Effector memory CD8-positive, alpha-beta T cell (primary cell): ENCODE measurements around the gene HYI.
A peak's percentile ranks its signal among the peaks of the same experiment; 100 is the strongest.
"Not testable (repeated sequence)": the region's sequence is repeated elsewhere in the genome, so short reads cannot be mapped to it uniquely, and the experiment has no call there.

ENCODE experiments used
- ATAC-seq: fragments of 150-1000 bp; cut with Tn5 transposase; replicated peaks from 2 replicates; pipeline ENCODE4 v1.10.0; 2021; ENCODE audit warnings: mild to moderate bottlenecking, moderate library complexity
- DNase-seq, 3 experiments: peaks; one replicate each; pipeline ENCODE4 v3.0.0; 2021
- H3K27ac Mint-ChIP-seq, 2 donors: one replicate each; pipeline ENCODE4 v1.8.0; 2022; ENCODE audit warnings: mild to moderate bottlenecking in 2 of 2, mixed read lengths in 2 of 2, moderate library complexity in 2 of 2
- H3K27me3 Mint-ChIP-seq, 2 donors: one replicate each; pipeline ENCODE4 v1.8.0; 2022; ENCODE audit warnings: mixed read lengths in 2 of 2
- H3K36me3 Mint-ChIP-seq: one replicate; pipeline ENCODE4 v1.8.0; 2022; ENCODE audit warnings: mild to moderate bottlenecking, moderate library complexity, mixed read lengths; ENCODE audit not compliant: insufficient read depth
- H3K4me1 Mint-ChIP-seq, 2 donors: one replicate each; pipeline ENCODE4 v1.8.0; 2022; ENCODE audit warnings: low read depth in 2 of 2, mixed read lengths in 2 of 2
- H3K4me3 Mint-ChIP-seq, 2 donors: one replicate each; pipeline ENCODE4 v1.8.0; 2022; ENCODE audit warnings: mild to moderate bottlenecking in 2 of 2, mixed read lengths in 2 of 2, moderate library complexity in 2 of 2
- H3K9me3 Mint-ChIP-seq, 2 donors: one replicate each; pipeline ENCODE4 v1.8.0; 2022; ENCODE audit warnings: mixed read lengths in 2 of 2

The HYI gene

DNA sequence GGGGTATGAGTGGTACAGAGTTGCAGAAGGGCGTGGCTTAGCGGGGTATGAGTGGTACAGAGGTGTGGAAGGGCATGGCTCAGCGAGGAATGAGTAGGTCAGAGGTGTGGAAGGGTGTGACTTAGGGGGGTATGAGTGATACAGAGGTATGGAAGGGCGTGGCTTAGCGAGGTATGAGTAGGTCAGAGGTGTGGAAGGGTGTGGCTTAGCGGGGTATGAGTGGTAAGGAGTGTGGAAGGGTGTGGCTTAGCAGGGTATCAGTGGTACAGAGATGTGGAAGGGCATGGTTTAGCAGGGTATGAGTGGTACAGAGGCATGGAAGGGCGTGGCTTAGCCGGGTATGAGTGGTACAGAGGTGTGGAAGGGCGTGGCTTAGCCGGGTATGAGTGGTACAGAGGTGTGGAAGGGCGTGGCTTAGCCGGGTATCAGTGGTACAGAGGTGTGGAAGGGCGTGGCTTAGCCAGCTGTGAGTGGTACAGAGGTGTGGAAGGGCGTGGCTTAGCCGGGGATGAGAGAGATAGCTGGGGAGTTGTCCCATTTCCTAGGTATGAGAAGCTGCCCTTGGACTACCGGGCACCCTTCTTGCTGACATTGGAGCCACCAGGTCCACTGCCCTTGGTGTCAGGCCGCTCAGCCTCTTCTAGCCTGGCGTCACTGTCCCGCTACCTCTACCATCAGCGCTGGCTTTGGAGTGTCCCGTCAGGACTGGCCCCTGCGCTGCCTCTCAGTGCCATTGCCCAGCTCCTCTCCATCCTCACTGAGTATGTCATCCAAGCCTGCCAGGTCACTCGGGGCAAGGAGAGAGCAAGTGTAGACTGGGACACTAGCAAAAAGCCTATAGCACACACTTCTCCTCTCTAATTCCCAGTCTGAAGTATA lies 29.8 kb downstream of the HYI start:
- Mint-ChIP-seq H3K36me3 (peaks cover 40% of the 10 kb centered on the region), H3K4me1 (peaks cover 0 to 13% of the 10 kb centered on the region in 2 donors), H3K27me3 (no peaks in the 10 kb centered on the region), H3K9me3 (no peaks in the 10 kb centered on the region), H3K27ac (peak overlapping the region; percentile 41 to 91), H3K4me3 (no peak overlapping the region)
- no peak for DNase-seq
- peak; percentile 29 for ATAC-seq

DNA sequence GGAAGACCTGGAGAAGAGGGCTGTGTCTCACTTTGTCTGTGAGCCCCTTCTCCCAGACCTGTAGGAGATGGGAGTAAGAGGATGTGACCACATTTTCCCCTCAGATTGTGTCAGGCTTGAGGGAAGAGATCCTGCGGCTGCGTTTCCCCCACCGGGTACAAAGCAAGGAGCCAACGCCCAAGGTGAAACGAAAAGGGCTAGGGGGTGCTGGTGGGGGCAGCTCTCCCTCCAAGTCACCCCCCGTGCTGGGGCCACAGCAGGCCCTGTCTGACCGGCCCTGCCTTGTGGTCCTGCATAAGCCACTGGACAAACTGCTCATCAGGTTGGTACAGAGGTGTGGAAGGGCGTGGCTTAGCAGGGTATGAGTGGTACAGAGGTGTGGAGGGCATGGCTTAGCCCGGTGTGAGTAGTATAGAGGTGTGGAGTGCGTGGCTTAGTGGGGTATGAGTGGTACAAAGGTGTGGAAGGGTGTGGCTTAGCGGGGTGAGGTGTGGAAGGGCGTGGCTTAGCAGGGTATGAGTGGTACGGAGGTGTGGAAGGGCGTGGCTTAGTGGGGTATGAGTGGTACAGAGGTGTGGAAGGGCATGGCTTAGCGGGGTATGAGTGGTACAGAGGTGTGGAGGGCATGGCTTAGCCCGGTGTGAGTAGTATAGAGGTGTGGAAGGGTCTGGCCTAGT lies 30.6 kb downstream of the HYI start:
- Mint-ChIP-seq H3K27ac (peak overlapping the region; percentile 41 to 91), H3K4me1 (peaks cover 0 to 13% of the 10 kb centered on the region in 2 donors), H3K9me3 (no peaks in the 10 kb centered on the region), H3K4me3 (no peak overlapping the region), H3K36me3 (peaks cover 37% of the 10 kb centered on the region), H3K27me3 (no peaks in the 10 kb centered on the region)
- ATAC-seq (peak; percentile 14), DNase-seq (no peak)

DNA sequence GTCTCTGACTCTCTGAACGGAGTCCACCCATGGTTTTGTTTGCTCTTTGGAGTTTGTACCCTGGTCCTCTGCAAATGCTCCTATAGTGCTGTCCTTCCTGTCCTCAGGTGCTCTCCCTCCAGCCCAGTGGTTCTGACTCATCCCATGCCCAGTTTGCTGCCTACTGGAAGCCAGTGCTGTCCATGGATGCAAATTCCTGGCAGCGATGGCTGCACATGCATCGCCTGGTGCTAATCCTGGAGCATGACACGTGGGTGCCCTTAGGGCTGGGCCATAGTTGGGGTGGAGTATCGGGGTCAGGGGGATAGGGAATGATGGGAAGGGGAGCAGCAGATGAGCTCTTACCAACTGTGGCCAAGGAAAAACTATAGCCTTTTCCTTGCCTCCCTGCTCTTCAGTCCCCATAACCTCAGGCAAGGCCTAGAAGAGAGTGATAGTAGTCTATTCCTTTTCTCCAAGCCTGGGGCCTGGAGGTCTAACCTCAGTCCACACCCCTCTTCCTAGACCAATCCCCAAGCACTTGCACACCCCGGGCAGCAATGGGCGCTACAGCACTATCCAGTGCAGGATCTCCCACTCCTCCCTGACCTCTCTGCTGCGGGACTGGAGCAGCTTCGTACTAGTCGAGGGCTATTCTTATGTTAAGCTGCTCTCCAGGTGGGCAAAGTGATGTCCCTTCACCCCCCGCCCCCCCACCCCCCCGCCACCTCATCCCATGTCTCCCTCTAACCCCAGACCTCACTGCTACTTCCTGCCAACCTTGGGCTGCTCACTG lies 31.6 kb downstream of the HYI start:
- DNase-seq = no peak
- H3K9me3 Mint-ChIP-seq = no peaks in the 10 kb centered on the region
- H3K4me3 Mint-ChIP-seq = no peak overlapping the region
- ATAC-seq = no peak
- peak overlapping the region in 1 of 2 donors; percentile 91 for H3K27ac Mint-ChIP-seq
- H3K27me3 Mint-ChIP-seq = no peaks in the 10 kb centered on the region
- peaks cover 0 to 13% of the 10 kb centered on the region in 2 donors for H3K4me1 Mint-ChIP-seq
- H3K36me3 Mint-ChIP-seq = peaks cover 29% of the 10 kb centered on the region

DNA sequence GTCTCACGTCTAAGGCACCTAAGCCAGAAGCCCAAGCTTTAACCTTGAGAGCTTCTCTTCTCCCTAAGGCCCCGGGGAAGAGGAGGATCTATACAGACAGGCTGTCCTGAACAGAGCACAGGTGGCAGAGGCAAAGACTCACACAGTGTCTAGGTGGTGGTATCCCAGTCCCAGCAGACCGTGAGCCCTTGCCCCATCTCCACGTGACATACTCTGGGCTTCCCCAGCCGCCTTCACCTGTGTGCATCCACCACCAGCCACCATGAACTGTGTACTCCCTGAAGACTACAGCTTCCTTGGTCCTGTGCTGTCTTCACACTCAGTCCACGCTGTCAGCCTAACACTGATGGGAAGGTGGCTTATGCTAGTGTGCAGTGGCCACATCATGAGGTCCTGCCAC lies 32.3 kb downstream of the HYI start:
- ATAC-seq = no peak
- Mint-ChIP-seq H3K27me3 (no peaks in the 10 kb centered on the region), H3K4me3 (no peak overlapping the region), H3K27ac (no peak overlapping the region), H3K36me3 (peaks cover 22% of the 10 kb centered on the region), H3K4me1 (peaks cover 0 to 13% of the 10 kb centered on the region in 2 donors), H3K9me3 (no peaks in the 10 kb centered on the region)
- no peak for DNase-seq

DNA sequence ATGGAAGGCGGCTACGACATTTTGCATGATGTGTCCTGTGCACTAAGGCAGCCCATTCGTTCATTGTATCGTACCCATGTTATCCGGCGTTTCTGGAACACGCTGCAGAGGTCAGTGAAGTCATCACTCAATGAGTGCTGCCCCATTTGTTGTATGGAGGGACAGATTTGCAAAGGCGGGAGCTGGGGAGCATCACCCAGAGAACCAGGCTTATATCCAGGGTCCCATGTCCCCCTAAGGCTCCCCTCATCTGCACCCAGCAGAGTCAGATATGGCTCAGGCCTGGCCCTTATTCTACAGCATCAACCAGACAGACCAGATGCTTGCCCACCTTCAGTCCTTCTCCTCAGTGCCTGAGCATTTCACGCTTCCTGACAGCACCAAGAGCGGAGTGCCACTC lies 32.9 kb downstream of the HYI start:
- DNase-seq (no peak), ATAC-seq (no peak)
- no peak overlapping the region for H3K4me3 Mint-ChIP-seq
- H3K36me3 Mint-ChIP-seq = peaks cover 20% of the 10 kb centered on the region
- no peaks in the 10 kb centered on the region for H3K9me3 Mint-ChIP-seq
- no peaks in the 10 kb centered on the region for H3K27me3 Mint-ChIP-seq
- H3K27ac Mint-ChIP-seq = no peak overlapping the region
- peaks cover 0 to 13% of the 10 kb centered on the region in 2 donors for H3K4me1 Mint-ChIP-seq

DNA sequence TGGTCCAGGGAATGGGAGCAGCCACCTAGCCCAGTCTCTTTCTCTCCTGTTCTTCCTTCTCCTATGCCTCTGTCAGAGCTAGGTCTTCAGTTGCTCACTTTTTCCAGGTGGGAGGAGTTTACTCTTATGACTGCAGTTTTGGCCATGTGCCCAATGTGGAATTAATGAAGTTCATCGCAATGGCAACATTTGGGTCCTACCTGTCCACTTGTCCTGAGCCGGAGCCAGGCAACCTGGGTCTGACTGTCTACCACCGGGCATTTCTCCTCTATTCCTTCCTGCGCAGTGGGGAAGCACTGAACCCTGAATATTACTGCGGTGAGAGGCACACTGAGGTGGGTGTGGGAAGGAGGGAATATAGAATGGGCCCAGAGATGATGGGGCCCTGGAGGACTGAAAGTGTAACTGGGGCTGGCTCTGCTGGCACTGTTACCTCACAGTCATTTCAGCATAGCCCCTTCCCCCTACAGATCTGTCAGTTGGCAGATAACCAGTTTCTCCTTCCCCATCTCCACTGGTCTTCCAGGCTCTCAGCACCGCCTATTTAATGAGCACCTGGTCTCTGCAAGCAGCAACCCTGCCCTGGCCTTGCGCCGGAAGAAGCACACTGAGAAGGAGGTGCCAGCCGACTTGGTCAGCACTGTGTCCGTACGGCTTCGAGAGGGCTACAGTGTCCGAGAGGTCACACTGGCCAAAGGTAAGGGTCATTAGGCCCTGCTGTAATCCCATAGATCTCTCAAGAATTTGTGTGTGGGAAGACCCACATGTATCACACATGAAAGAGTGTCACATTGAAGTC lies 33.9 kb downstream of the HYI start:
- DNase-seq (no peak), ATAC-seq (no peak)
- H3K27me3 Mint-ChIP-seq = no peaks in the 10 kb centered on the region
- no peaks in the 10 kb centered on the region for H3K9me3 Mint-ChIP-seq
- H3K36me3 Mint-ChIP-seq = peaks cover 16% of the 10 kb centered on the region
- H3K4me1 Mint-ChIP-seq = peaks cover under 1 to 13% of the 10 kb centered on the region in 2 donors
- H3K27ac Mint-ChIP-seq = no peak overlapping the region
- H3K4me3 Mint-ChIP-seq = no peak overlapping the region

DNA sequence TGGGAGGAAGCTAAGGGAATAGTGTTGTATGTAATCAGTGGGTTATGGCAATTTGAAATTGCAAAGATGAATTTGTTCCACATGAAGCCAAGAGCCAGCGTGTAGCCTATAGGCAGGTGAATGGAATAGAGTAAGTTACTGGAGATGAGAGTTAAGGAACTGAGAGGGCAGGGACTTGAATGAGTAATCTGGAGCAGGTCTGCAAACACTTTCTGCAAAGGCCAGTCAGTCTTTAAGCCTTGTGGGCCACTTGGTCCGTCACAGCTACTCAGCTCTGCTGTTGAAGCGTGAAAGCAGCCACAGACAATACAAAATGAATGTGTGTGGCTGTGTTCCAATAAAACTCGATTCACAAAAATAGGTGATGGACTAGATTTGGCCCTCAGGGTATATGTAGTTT lies 34.9 kb downstream of the HYI start:
- Mint-ChIP-seq H3K4me3 (no peak overlapping the region), H3K27me3 (no peaks in the 10 kb centered on the region), H3K9me3 (no peaks in the 10 kb centered on the region), H3K36me3 (peaks cover 13% of the 10 kb centered on the region), H3K4me1 (peaks cover 4 to 11% of the 10 kb centered on the region in 2 donors), H3K27ac (no peak overlapping the region)
- ATAC-seq (no peak), DNase-seq (no peak)

DNA sequence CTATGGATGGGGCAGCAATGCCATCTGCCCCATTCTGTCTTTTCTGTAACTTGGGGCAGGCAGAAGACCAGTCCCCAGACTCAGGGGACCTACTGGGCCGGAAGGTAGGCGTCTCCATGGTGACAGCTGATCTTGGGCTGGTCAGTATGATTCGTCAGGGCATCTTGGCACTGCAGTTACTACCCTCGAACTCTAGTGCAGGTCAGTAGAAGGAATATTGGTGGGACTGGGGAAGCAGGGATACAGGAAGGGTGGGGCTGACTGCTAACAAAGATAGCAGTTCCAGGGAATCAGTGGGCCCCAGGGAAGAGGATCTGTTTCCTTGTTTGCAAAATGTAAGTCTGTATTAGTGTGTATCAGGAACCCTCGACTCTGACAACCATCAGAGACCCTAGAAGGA lies 37.8 kb downstream of the HYI start:
- Mint-ChIP-seq H3K27me3 (no peaks in the 10 kb centered on the region), H3K9me3 (no peaks in the 10 kb centered on the region), H3K27ac (no peak overlapping the region), H3K36me3 (peaks cover 3% of the 10 kb centered on the region), H3K4me3 (no peak overlapping the region), H3K4me1 (peaks cover 0 to 4% of the 10 kb centered on the region in 2 donors)
- DNase-seq (no peak), ATAC-seq (no peak)

DNA sequence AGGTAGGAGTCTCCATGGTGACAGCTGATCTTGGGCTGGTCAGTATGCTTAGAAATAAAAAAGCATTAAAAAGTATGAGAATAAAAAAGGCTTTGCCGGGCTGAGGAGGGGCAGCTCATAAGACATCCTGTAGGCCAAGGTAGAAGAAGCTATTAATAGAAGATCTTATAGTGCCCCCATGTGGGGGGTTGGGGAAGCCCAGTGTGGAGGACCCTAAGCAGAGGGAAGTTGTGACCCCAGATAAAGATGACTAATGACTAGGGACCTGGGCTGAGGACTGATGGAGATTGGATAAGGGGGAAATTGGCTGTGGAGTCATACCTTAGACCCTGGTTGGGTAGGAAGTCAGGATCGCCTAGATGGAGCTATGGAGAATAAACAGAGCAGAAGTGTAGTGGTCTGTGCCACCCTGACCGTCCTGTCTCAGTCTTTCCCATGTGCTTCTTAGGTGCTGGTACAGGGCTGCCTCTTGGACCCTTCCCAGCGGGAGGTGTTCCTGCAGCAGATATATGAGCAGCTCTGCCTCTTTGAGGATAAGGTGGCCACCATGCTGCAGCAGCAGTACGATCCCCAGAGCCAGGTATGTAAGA lies 39.0 kb downstream of the HYI start:
- peak; percentile 82 for ATAC-seq
- H3K27ac Mint-ChIP-seq = peak overlapping the region; percentile 5 to 44

DNA sequence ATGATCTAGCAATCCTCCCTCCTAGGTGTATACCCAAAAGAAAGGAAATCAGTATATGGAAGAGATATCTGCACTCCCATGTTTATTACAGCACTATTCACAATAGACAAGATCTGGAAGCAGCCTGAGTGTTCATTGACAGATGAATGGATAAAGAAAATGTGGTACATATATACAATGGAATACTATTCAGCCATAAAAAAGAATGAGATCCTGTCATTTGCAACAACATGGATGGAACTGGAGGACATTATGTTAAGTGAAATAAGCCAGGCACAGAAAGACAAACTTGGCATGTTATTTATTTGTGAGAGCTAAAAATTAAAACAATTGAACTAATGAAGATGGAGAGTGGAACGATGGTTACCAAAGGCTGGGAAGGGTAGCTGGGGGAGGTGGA lies 40.3 kb downstream of the HYI start:
- not testable (repeated sequence) for H3K36me3 Mint-ChIP-seq, H3K4me3 Mint-ChIP-seq, DNase-seq, H3K9me3 Mint-ChIP-seq, H3K4me1 Mint-ChIP-seq, H3K27ac Mint-ChIP-seq, H3K27me3 Mint-ChIP-seq, ATAC-seq

More for the DNA sequence above, 39.0 kb downstream of the HYI start:
- Mint-ChIP-seq H3K9me3 (no peaks in the 10 kb centered on the region), H3K27me3 (no peaks in the 10 kb centered on the region), H3K4me1 (peaks cover 0 to 4% of the 10 kb centered on the region in 2 donors), H3K36me3 (peaks cover 4% of the 10 kb centered on the region), H3K4me3 (no peak overlapping the region)
- peak; percentile 55 to 66 (median 61) for DNase-seq

DNA sequence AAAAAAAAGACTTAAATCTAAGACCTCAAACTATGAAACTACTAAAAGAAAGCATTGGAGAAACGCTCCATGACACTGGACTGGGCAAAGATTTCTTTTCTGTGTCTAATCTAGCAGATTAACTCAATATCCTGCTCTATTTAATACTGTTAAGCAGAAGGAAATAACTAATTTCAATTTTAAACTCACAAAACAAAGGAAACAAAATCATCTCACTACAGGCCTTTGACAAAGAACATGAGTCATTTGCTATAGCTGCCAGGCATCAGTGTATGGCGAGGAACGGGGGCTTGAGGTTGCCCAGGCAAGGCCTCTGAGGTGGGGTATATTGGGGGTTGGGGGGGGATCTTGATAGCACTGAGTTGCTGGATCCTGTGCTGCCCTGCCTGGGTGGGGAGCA lies 43.2 kb downstream of the HYI start:
- Mint-ChIP-seq H3K4me1 (peaks cover 0 to 4% of the 10 kb centered on the region in 2 donors), H3K4me3 (no peak overlapping the region), H3K27ac (peak overlapping the region in 1 of 2 donors; percentile 29), H3K36me3 (peaks cover 29% of the 10 kb centered on the region), H3K9me3 (no peaks in the 10 kb centered on the region), H3K27me3 (no peaks in the 10 kb centered on the region)
- no peak for DNase-seq
- ATAC-seq = no peak

DNA sequence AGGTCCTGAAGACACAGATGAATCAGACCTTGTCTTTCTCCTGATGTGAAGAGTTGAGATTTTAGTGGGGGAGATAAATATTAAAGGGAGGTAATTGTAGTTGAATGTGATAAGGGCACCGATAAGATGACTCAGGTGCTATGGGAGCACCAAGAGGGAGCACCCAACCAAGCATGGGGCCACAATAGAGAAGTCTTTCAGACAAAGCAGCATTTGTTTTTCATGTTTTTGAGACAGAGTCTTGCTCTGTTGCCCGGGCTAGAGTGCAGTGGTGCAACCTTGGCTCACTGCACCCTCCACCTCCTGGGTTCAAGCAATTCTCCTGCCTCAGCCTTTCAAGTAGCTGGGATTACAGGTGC lies 47.9 kb downstream of the HYI start:
- DNase-seq (no peak), ATAC-seq (no peak)
- no peak overlapping the region for H3K4me3 Mint-ChIP-seq
- H3K27me3 Mint-ChIP-seq = no peaks in the 10 kb centered on the region
- no peaks in the 10 kb centered on the region for H3K9me3 Mint-ChIP-seq
- H3K4me1 Mint-ChIP-seq = peaks cover 7 to 8% of the 10 kb centered on the region in 2 donors
- peaks cover 59% of the 10 kb centered on the region for H3K36me3 Mint-ChIP-seq
- H3K27ac Mint-ChIP-seq = no peak overlapping the region
